GM12865 (cell line): ENCODE measurements around the gene RIPOR3.
A peak's percentile ranks its signal among the peaks of the same experiment; 100 is the strongest.

ENCODE experiments used
- DNase-seq: peaks from one replicate; pipeline ENCODE4 v3.0.0; 2010; ENCODE audit warnings: low read depth
- H3K4me3 ChIP-seq: 2 replicates; pipeline ENCODE4 v1.5.1; 2011; ENCODE audit warnings: mild to moderate bottlenecking, low read depth, low read length, control low read depth
- CTCF ChIP-seq: IDR thresholded peaks from 2 replicates; pipeline ENCODE4 v1.5.1; 2011; ENCODE audit warnings: low read length, control low read depth, low read depth, inconsistent platforms; ENCODE audit not compliant: insufficient read depth; ENCODE audit errors: missing control alignments

RIPOR3 gene

GRCh38 chr20:50728486-50728980 is 37.2 kb upstream of the RIPOR3 start:
- H3K4me3 ChIP-seq: no peak overlapping the region
- no peak for DNase-seq
- TF ChIP-seq CTCF: no peak

- H3K4me3 ChIP-seq: no peak overlapping the region
- DNase-seq: no peak
- no peak for TF ChIP-seq CTCF
These were observed 36.6 kb upstream of the RIPOR3 start for GRCh38 chr20:50727792-50728485.

- TF ChIP-seq CTCF: no peak
- H3K4me3 ChIP-seq: no peak overlapping the region
- peak; percentile 44 for DNase-seq
These were observed 35.8 kb upstream of the RIPOR3 start for GRCh38 chr20:50726955-50727791.

- no peak for DNase-seq
- TF ChIP-seq CTCF: no peak
- H3K4me3 ChIP-seq: no peak overlapping the region
These were observed 34.3 kb upstream of the RIPOR3 start for GRCh38 chr20:50725724-50726005.

- peak; percentile 22 for DNase-seq
- no peak overlapping the region for H3K4me3 ChIP-seq
- TF ChIP-seq CTCF: no peak
These were observed 33.7 kb upstream of the RIPOR3 start for GRCh38 chr20:50724851-50725723.

GRCh38 chr20:50724112-50724725 is 32.9 kb upstream of the RIPOR3 start:
- no peak for DNase-seq
- TF ChIP-seq CTCF: no peak
- no peak overlapping the region for H3K4me3 ChIP-seq
